Measurements from ENCODE around the gene IGFL4. TPM values are rescaled to one million over a fixed set of nuclear protein-coding genes. Genes with fewer than 3 reads are reported as not detected.

The IGFL4 gene
- total RNA-seq, 4 donors from 2014 or later = not detected

GRCh38 chr19:46068345-46069258, 27.8 kb upstream of the IGFL4 start:
- in situ Hi-C loops (cut with MboI; ENCODE audit: low pct_ligation_motif_present in 1 of 4, low pct_unique_long_range_greater_than_20kb in 1 of 4, low sequenced_read_pairs in 3 of 4) (no loop called here), intact Hi-C loops (cut with DNase I; ENCODE audit: low total_unique reads) (no loop called here)
- no peak overlapping the region for H3K4me3 ChIP-seq
- H3K9me3 ChIP-seq = no peaks in the 10 kb centered on the region
- peak; percentile 33 for DNase-seq
- H3K36me3 ChIP-seq = no peaks in the 10 kb centered on the region
- TF ChIP-seq POLR2AphosphoS5 (IDR thresholded peaks at IDR 0.05) = no peak
- TF ChIP-seq EP300 (IDR thresholded peaks at IDR 0.05; ENCODE audit: low read depth) = no peak
- no peak for TF ChIP-seq POLR2A (IDR thresholded peaks at IDR 0.05)
- TF ChIP-seq CTCF (IDR thresholded peaks at IDR 0.05) = no peak
- H3K27me3 ChIP-seq = peaks cover 8% of the 10 kb centered on the region
- no peak overlapping the region for H3K27ac ChIP-seq
- WGBS, 2 donors (ENCODE audit: low coverage in 1 of 2) = 42 to 61% methylated on average over 5 to 12 of the region's 12 CpGs
- no peaks in the 10 kb centered on the region for H3K4me1 ChIP-seq

DNA sequence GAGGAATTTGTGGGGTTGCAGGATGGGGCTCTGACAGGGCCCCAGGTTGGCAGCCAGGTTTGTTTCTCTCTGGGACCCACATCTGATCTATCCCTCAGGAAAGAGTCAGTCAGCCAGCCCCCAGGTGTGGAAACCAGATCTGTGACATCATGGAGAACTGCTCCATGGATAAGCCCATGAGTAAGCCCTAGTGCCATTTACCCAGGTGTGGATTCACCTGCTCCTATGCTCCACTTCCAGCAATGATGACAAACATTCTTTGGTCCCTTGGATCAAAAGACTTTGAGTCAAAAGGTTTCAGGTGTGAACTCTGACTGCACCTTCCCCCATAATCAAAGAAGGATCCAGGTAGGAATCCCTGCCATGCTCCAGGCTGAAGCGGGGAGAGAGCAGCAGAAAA, 26.9 kb upstream of the IGFL4 start:
- intact Hi-C loops (cut with DNase I; ENCODE audit: low total_unique reads) (no loop called here), in situ Hi-C loops (cut with MboI; ENCODE audit: low pct_ligation_motif_present in 1 of 4, low pct_unique_long_range_greater_than_20kb in 1 of 4, low sequenced_read_pairs in 3 of 4) (no loop called here)
- Histone ChIP-seq H3K36me3 (no peaks in the 10 kb centered on the region), H3K9me3 (no peaks in the 10 kb centered on the region), H3K27me3 (peaks cover 10% of the 10 kb centered on the region), H3K27ac (no peak overlapping the region), H3K4me1 (no peaks in the 10 kb centered on the region), H3K4me3 (no peak overlapping the region)
- no peak for DNase-seq
- WGBS, 2 donors (ENCODE audit: low coverage in 1 of 2) = 77% methylated on average over 1 of the region's 1 CpG; no CpG with 5 or more reads in 1 of the 2 donors
- TF ChIP-seq POLR2AphosphoS5 (IDR thresholded peaks at IDR 0.05) = no peak
- no peak for TF ChIP-seq EP300 (IDR thresholded peaks at IDR 0.05; ENCODE audit: low read depth)
- no peak for TF ChIP-seq POLR2A (IDR thresholded peaks at IDR 0.05)
- no peak for TF ChIP-seq CTCF (IDR thresholded peaks at IDR 0.05)

DNA sequence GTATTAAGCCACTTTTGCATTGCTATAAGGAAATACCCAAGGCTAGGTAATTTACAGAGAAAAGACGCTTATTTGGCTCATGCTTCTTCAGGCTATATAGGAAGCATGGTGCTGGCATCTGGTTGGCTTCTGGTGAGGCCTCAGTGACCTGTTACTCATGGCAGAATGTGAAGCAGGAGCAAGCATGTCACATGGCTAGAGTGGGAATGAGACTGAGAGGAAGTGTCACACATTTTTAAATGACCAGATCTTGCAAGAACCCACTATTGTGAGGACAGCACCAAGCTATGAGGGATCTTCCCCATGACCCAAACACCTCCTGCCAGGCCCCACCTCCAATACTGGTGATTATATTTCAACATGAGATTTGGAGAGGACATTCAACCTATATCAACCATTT, 25.7 kb upstream of the IGFL4 start:
- no peak for DNase-seq
- TF ChIP-seq POLR2AphosphoS5 (IDR thresholded peaks at IDR 0.05) (no peak), CTCF (IDR thresholded peaks at IDR 0.05) (no peak)
- no peaks in the 10 kb centered on the region for H3K36me3 ChIP-seq
- H3K4me1 ChIP-seq = no peaks in the 10 kb centered on the region
- 43 to 86% methylated on average over 1 of the region's 1 CpG for WGBS, 2 donors (ENCODE audit: low coverage in 1 of 2)
- H3K27me3 ChIP-seq = peaks cover 13% of the 10 kb centered on the region
- no peak overlapping the region for H3K4me3 ChIP-seq
- intact Hi-C loops (cut with DNase I; ENCODE audit: low total_unique reads) = no loop called here
- in situ Hi-C loops (cut with MboI; ENCODE audit: low pct_ligation_motif_present in 1 of 4, low pct_unique_long_range_greater_than_20kb in 1 of 4, low sequenced_read_pairs in 3 of 4) = no loop called here
- no peak overlapping the region for H3K27ac ChIP-seq
- no peaks in the 10 kb centered on the region for H3K9me3 ChIP-seq

GRCh38 chr19:46065486-46066071, 24.8 kb upstream of the IGFL4 start:
- TF ChIP-seq POLR2AphosphoS5 (IDR thresholded peaks at IDR 0.05) (no peak), CTCF (IDR thresholded peaks at IDR 0.05) (no peak), POLR2A (IDR thresholded peaks at IDR 0.05) (no peak), EP300 (IDR thresholded peaks at IDR 0.05; ENCODE audit: low read depth) (no peak)
- no peaks in the 10 kb centered on the region for H3K4me1 ChIP-seq
- H3K27me3 ChIP-seq = peaks cover 10% of the 10 kb centered on the region
- no peaks in the 10 kb centered on the region for H3K36me3 ChIP-seq
- H3K4me3 ChIP-seq = no peak overlapping the region
- 65 to 74% methylated on average over 2 to 7 of the region's 7 CpGs for WGBS, 2 donors (ENCODE audit: low coverage in 1 of 2)
- H3K9me3 ChIP-seq = no peaks in the 10 kb centered on the region
- intact Hi-C loops (cut with DNase I; ENCODE audit: low total_unique reads) (no loop called here), in situ Hi-C loops (cut with MboI; ENCODE audit: low pct_ligation_motif_present in 1 of 4, low pct_unique_long_range_greater_than_20kb in 1 of 4, low sequenced_read_pairs in 3 of 4) (no loop called here)
- DNase-seq = no peak
- no peak overlapping the region for H3K27ac ChIP-seq

All from transverse colon (tissue), 4 donors.